HepG2 (cell line): ENCODE results near the gene PLA2G4B. TPM values are rescaled to one million over a fixed set of nuclear protein-coding genes. Genes with fewer than 3 reads are reported as not detected.

Experiments
- ATAC-seq: fragments of 200-7000 bp; cut with Tn5 transposase; 3 replicates; pipeline ENCODE4 v1.9.1; 2020; ENCODE audit warnings: mild to moderate bottlenecking, moderate library complexity
- BruUV-seq: library from RNA; stranded (reverse); fragments of 400-500 nt; replicated peaks from 2 replicates; lab custom pipeline; 2021; lab: Mats Ljungman, UMichigan
- CTCF ChIA-PET: fragments of 300-600 bp; formaldehyde crosslinking; extraction: SDS; loops from one replicate; lab custom pipeline; 2021; ENCODE audit warnings: low total read pairs, inconsistent platforms, low intra/inter-chr PET ratio; lab: Yijun Ruan, JAX
- POLR2A ChIA-PET: fragments of 350-600 bp; sonication (Branson Sonifier 250); formaldehyde crosslinking; loops from one replicate; lab custom pipeline; 2020; ENCODE audit warnings: antibody characterized with exemption, inconsistent platforms; lab: Yijun Ruan, JAX
- DNase-seq: peaks from one replicate; pipeline ENCODE4 v3.0.0-alpha.2; 2015; ENCODE audit warnings: low spot score
- FAIRE-seq: peaks from 3 replicates; lab custom pipeline; 2011; peaks lifted over from hg19 to GRCh38; lab: Jason Lieb, UNC
- H2AFZ ChIP-seq: one replicate; pipeline ENCODE4 v1.6.1; 2011; ENCODE audit warnings: low read length, inconsistent platforms
- H3K27ac ChIP-seq: fragments of 300-600 bp; 3 replicates; pipeline ENCODE4 v1.8.0; 2011; ENCODE audit warnings: mixed run types, mild to moderate bottlenecking, mixed read lengths, low read length, inconsistent platforms; ENCODE audit not compliant: insufficient read depth; ENCODE audit errors: extremely low read length
- H3K27me3 ChIP-seq, 2 experiments: fragments of 200-600 bp in 1 of 2; 2 replicates in 1 of 2; 3 replicates in 1 of 2; pipeline versions ENCODE4 v1.6.0 to v1.8.0; 2011; ENCODE audit warnings: low read length in 2 of 2, mild to moderate bottlenecking in 2 of 2, moderate library complexity in 2 of 2, inconsistent platforms in 1 of 2; ENCODE audit not compliant: insufficient read depth in 2 of 2, control insufficient read depth in 1 of 2
- H3K36me3 ChIP-seq, 2 experiments: fragments of 200-600 bp in 1 of 2; replicated peaks in 1 of 2; 2 replicates in 1 of 2; 3 replicates in 1 of 2; pipeline versions ENCODE4 v1.5.1 to v1.8.0; 2011; ENCODE audit warnings: low read length in 2 of 2, inconsistent platforms in 1 of 2; ENCODE audit not compliant: insufficient read depth in 2 of 2, control insufficient read depth in 1 of 2
- H3K4me1 ChIP-seq: 2 replicates; pipeline ENCODE4 v1.5.1; 2012; ENCODE audit warnings: low read length, inconsistent platforms; ENCODE audit not compliant: insufficient read depth
- H3K4me2 ChIP-seq: 2 replicates; pipeline ENCODE4 v1.6.0; 2011; ENCODE audit warnings: low read depth, low read length, inconsistent platforms
- H3K4me3 ChIP-seq, 3 experiments: fragments of 200-600 bp in 1 of 3; sonication (generic), shearing (Covaris generic) in 1 of 3; replicated peaks in 1 of 3; 2 replicates each; pipeline ENCODE4 v1.5.1; 2011 to 2016; ENCODE audit warnings: low read length in 3 of 3, inconsistent platforms in 2 of 3, low read depth in 2 of 3, mild to moderate bottlenecking in 2 of 3, control low read depth in 1 of 3, mixed read lengths in 1 of 3; ENCODE audit not compliant: insufficient read depth in 1 of 3
- H3K79me2 ChIP-seq: one replicate; pipeline ENCODE4 v1.6.1; 2011; ENCODE audit warnings: low read length, inconsistent platforms; ENCODE audit not compliant: insufficient read depth
- H3K9ac ChIP-seq: 2 replicates; pipeline ENCODE4 v1.6.0; 2011; ENCODE audit warnings: mild to moderate bottlenecking, low read depth, low read length, inconsistent platforms; ENCODE audit not compliant: insufficient read depth
- H3K9me3 ChIP-seq: 2 replicates; pipeline ENCODE4 v1.5.1; 2012; ENCODE audit warnings: mild to moderate bottlenecking, low read length
- H4K20me1 ChIP-seq: 2 replicates; pipeline ENCODE4 v1.6.0; 2011; ENCODE audit warnings: inconsistent platforms, mild to moderate bottlenecking, low read length, moderate library complexity; ENCODE audit not compliant: insufficient read depth
- AHDC1 ChIP-seq: sonication (generic); formaldehyde crosslinking; IDR thresholded peaks from 2 replicates; pipeline ENCODE4 v1.5.1; 2020; ENCODE audit warnings: mild to moderate bottlenecking, missing genetic modification reagents, borderline replicate concordance
- E2F2 ChIP-seq: sonication (generic); formaldehyde crosslinking; IDR thresholded peaks from 2 replicates; pipeline ENCODE4 v1.4.0; 2020; ENCODE audit warnings: missing genetic modification reagents, borderline replicate concordance
- EP300 ChIP-seq, 3 experiments: sonication (generic) in 1 of 3; formaldehyde crosslinking in 1 of 3; IDR thresholded peaks; 2 replicates each; pipeline versions ENCODE4 v1.5.1 to v1.6.1; 2011 to 2020; ENCODE audit warnings: low read depth in 2 of 3, low read length in 2 of 3, borderline replicate concordance in 1 of 3, improper control_type of control experiment in 1 of 3, mild to moderate bottlenecking in 1 of 3, missing genetic modification reagents in 1 of 3, moderate library complexity in 1 of 3
- GABPA ChIP-seq, 2 experiments: IDR thresholded peaks; 2 replicates each; pipeline ENCODE4 v1.6.1; 2011 to 2016; ENCODE audit warnings: low read depth in 2 of 2, low read length in 1 of 2, missing biosample characterization in 1 of 2, missing genetic modification characterization in 1 of 2
- HNRNPUL1 ChIP-seq: fragments of 200-400 bp; formaldehyde crosslinking; IDR thresholded peaks from 2 replicates; pipeline ENCODE4 v1.6.1; 2017; ENCODE audit warnings: low read depth, mild to moderate bottlenecking, low read length, moderate library complexity
- KLF11 ChIP-seq: IDR thresholded peaks from 2 replicates; pipeline ENCODE4 v1.6.1; 2016; ENCODE audit warnings: missing compliant biosample characterization
- TEF ChIP-seq: sonication (generic); formaldehyde crosslinking; IDR thresholded peaks from 2 replicates; pipeline ENCODE4 v1.5.0; 2020; ENCODE audit warnings: missing genetic modification reagents
- ZBTB21 ChIP-seq: sonication (generic); formaldehyde crosslinking; IDR thresholded peaks from 2 replicates; pipeline ENCODE4 v1.4.0; 2020; ENCODE audit warnings: missing genetic modification reagents
- ZBTB7A ChIP-seq: sonication (generic); formaldehyde crosslinking; IDR thresholded peaks from 2 replicates; pipeline ENCODE4 v1.8.0; 2022; ENCODE audit warnings: mild to moderate bottlenecking, missing genetic modification reagents
- ZEB1 ChIP-seq: IDR thresholded peaks from 2 replicates; pipeline ENCODE4 v1.6.1; 2012; ENCODE audit warnings: mild to moderate bottlenecking, low read depth, inconsistent platforms; ENCODE audit not compliant: insufficient replicate concordance
- WGBS: methylation state at CpG from one replicate; pipeline ENCODE4 v1.1.6; 2017; ENCODE audit warnings: low lambda C conversion rate; 5-methylcytosine and 5-hydroxymethylcytosine counted together
- in situ Hi-C: cut with HindIII; loops from 2 replicates; pipeline ENCODE4 v1.10.0; 2017; ENCODE audit warnings: low pct_unique_long_range_greater_than_20kb; ENCODE audit not compliant: extremely low pct_ligation_motif_present
- intact Hi-C: fragments of 100-400 bp; cut with micrococcal nuclease; formaldehyde crosslinking; loops from one replicate; pipeline ENCODE4 v1.10.0; 2022; ENCODE audit not compliant: unreplicated experiment
- polyA plus RNA-seq, 8 experiments: library from polyadenylated mRNA; depleted of rRNA in 3 of 8; stranded (reverse) in 7 of 8; unstranded in 1 of 8; fragments of >200 nt; fragmentation: Illumina TruSeq in 4 of 8; extraction: Trizol in 4 of 8; gene quantifications; 2 replicates each; pipeline versions ENCODE4 v1.2.1 to v1.2.3, GENCODE V29; 2011 to 2016; ENCODE audit warnings: low read depth in 4 of 8, missing spikeins in 1 of 8, mixed read lengths in 1 of 8; ENCODE audit not compliant: insufficient read depth in 1 of 8
- total RNA-seq, 5 experiments: library from RNA; depleted of rRNA; stranded (reverse); fragments of >200 nt; fragmentation: Illumina TruSeq; extraction: Trizol; gene quantifications; 2 replicates each; pipeline ENCODE4 v1.2.3, GENCODE V29; 2016; ENCODE audit warnings: low read depth in 1 of 5
- TF ChIP-seq, protein P1 (sequence below): sonication (generic); formaldehyde crosslinking; IDR thresholded peaks from 2 replicates; pipeline ENCODE4 v1.4.0; 2020; ENCODE audit warnings: low read depth, missing genetic modification reagents

Gene PLA2G4B
- total and polyA plus RNA-seq, 2 of the 13 experiments (the other 11 are each of a cell fraction or from before 2014, with no cell fraction given) = 5.1 to 8.0 TPM

- TF ChIP-seq ZBTB21 (CRISPR knock-in tag) (no peak), ZBTB7A (CRISPR knock-in tag) (no peak), TEF (no peak), E2F2 (CRISPR knock-in tag) (no peak)
- TF ChIP-seq, protein P1, sequence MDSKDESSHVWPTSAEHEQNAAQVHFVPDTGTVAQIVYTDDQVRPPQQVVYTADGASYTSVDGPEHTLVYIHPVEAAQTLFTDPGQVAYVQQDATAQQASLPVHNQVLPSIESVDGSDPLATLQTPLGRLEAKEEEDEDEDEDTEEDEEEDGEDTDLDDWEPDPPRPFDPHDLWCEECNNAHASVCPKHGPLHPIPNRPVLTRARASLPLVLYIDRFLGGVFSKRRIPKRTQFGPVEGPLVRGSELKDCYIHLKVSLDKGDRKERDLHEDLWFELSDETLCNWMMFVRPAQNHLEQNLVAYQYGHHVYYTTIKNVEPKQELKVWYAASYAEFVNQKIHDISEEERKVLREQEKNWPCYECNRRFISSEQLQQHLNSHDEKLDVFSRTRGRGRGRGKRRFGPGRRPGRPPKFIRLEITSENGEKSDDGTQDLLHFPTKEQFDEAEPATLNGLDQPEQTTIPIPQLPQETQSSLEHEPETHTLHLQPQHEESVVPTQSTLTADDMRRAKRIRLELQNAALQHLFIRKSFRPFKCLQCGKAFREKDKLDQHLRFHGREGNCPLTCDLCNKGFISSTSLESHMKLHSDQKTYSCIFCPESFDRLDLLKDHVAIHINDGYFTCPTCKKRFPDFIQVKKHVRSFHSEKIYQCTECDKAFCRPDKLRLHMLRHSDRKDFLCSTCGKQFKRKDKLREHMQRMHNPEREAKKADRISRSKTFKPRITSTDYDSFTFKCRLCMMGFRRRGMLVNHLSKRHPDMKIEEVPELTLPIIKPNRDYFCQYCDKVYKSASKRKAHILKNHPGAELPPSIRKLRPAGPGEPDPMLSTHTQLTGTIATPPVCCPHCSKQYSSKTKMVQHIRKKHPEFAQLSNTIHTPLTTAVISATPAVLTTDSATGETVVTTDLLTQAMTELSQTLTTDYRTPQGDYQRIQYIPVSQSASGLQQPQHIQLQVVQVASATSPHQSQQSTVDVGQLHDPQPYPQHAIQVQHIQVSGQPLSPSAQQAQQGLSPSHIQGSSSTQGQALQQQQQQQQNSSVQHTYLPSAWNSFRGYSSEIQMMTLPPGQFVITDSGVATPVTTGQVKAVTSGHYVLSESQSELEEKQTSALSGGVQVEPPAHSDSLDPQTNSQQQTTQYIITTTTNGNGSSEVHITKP = no peak
Measured at GRCh38 chr15:41843571-41843970, 4.9 kb downstream of the PLA2G4B start (continued).

DNA sequence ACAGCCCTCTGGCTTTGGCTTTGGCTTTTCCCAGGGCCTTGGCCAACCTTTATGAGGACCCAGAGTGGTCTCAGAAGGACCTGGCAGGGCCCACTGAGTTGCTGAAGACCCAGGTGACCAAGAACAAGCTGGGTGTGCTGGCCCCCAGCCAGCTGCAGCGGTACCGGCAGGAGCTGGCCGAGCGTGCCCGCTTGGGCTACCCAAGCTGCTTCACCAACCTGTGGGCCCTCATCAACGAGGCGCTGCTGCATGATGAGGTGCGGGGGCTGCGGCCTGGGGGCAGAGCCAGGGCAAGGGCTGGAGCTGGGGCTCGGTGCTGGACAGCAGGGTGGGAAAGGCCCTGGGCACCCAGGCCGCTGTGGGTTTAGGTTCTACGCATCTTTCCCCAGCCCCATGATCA is 6.2 kb downstream of the PLA2G4B start:
- H3K27me3 ChIP-seq = no peaks in the 10 kb centered on the region; a peak in 1 of 5 replicates
- FAIRE-seq = no peak
- TF ChIP-seq EP300 (IDR thresholded peaks at IDR 0.05; ENCODE audit: low read depth in 2 of 2, low read length in 2 of 2) = no peak
- TF ChIP-seq EP300 (CRISPR knock-in tag; IDR thresholded peaks at IDR 0.05; ENCODE audit: borderline replicate concordance) = no peak
- TF ChIP-seq KLF11 (CRISPR knock-in tag) = no peak
- no peak for TF ChIP-seq AHDC1 (CRISPR knock-in tag)
- TF ChIP-seq GABPA (IDR thresholded peaks at IDR 0.05; ENCODE audit: low read depth, low read length) = no peak
- TF ChIP-seq GABPA (CRISPR knock-in tag; IDR thresholded peaks at IDR 0.05; ENCODE audit: low read depth) = no peak
- no peak for TF ChIP-seq ZEB1
- TF ChIP-seq HNRNPUL1 = no peak

More for the DNA sequence above, 6.2 kb downstream of the PLA2G4B start:
- Histone ChIP-seq H3K4me2 (no peak overlapping the region), H3K27ac (no peak overlapping the region), H2AFZ (no peak overlapping the region), H3K9ac (no peak overlapping the region), H3K79me2 (no peaks in the 10 kb centered on the region), H3K4me1 (no peaks in the 10 kb centered on the region), H4K20me1 (no peaks in the 10 kb centered on the region), H3K4me3 (no peak overlapping the region), H3K36me3 (peaks cover 3 to 5% of the 10 kb centered on the region in 2 experiments; a peak in 3 of 5 replicates), H3K9me3 (no peaks in the 10 kb centered on the region)
- ChIA-PET POLR2A (no interaction called here), CTCF (no interaction called here)
- no TSS peak for BruUV-seq
- 100% methylated on average over 5 of the region's 12 CpGs for WGBS
- in situ Hi-C loops (no loop called here), intact Hi-C loops (no loop called here)
- ATAC-seq (no peak), DNase-seq (no peak)
